Measurements from ENCODE around the gene LGALSL.

Gene LGALSL

DNA sequence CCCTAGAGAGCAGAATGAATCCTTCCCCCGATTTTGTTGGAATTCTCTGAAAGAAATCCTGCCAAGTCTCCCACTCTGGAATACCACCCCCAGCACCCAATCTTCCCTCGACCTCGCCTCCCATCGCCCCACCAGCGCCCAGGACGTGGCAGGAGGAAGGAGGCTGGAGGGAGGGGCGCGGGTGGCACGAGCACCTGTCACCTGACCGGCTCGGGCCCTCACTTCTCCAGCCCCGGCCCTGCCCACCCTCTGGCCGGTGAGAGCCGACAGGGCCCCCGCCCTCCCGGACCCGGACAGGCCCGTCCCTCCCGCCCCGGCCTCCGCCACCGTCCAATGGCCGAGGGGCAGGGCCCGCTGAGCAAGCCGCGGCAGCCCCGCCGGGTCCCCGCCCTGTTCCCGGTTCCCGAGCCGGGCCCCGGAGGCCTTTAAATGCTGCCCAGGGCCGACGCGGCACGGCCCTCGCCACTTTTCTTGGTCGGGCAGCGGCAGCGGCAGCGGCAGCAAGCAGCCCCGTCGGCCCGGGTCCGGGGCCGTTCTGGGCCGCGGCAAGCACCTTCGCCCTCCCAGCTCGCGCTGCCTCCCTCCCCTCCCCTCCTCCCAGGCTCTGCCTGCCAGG lies at the start of gene LGALSL:
TSS of gene LGALSL (plus strand) at position 393 of the 616 bp plus-strand sequence. CDS start 384 bp downstream, outside the sequence.
- no peak for DNase-seq (ENCODE audit: low read depth in 2 of 2)

DNA sequence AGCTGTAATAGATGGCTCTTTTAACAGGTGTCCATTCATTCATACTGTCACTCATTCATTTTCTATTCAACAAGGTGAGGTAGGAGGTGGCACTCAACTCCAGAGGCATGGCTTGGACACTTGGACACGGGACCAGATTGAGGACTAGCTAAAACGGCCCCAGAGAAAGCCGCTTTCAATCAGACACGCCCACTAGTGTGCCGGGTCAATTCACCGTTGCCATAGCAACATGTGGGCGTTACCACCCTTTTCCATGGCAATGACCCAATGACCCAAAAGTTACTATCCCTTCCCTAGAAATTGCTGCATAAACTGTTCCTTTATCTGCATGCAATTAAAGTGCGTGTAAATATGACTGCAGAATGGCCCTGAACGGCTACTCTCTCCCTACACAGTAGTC lies 49.2 kb upstream of the LGALSL start:
- no peak for DNase-seq (ENCODE audit: low read depth in 2 of 2)

DNA sequence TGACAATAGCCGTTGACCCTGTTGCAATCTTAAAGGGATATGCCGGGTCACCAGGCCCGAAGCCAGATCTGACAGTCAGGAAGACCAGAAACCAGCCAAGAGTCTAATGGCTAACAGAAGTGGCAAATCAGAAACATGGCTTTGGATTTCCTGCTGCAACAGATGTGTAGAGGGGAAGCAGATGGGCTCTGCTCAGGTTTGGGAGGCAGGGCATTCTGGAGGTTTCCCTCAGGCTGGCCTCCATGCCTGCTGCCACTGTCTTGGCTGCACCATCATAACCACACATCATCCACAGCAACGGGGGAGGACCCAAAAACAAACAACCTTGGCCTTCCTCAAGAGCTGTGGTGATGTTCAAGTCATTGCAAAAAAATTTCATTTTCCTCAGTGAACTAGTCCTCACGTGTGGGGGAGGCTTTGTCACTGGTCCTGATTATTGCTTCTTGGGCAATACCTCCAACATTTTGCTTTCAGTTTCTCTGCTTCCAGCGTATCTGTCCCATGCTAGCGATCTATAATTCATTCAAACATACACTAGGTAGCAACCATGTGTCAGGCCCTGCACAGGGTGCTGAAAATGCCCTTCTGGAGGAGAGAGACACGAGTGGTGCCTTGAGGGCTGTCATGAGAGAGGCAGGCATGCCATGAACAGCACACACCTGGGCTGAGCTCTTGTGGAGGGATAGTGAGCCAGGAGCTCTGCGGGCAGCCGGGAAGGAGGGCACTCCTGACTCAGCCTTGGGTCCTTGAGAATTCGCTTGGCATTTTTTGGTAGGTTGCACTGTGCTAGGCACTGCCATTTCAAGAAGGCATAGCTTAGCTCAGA lies 48.2 kb upstream of the LGALSL start:
- peak; percentile 68 to 72 for DNase-seq (ENCODE audit: low read depth in 2 of 2)

DNA sequence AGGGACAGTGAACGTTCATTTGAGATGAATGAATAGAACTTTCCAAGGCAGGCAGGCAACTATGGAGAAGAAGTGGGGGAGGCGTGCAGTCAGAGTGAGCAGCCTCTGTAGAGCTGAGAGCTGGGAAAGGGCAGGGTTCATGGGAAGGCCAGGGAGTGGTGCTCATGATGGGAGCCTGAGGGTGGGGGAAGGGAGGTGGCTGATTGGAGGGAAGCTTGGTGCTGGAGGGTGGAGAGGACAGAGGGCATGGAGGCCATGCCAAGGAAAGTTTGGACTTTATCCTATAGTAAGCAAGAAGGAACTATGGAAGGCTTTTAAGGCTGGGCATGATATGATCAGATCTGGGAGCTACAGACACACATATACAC lies 47.6 kb upstream of the LGALSL start:
- no peak for DNase-seq (ENCODE audit: low read depth in 2 of 2)

DNA sequence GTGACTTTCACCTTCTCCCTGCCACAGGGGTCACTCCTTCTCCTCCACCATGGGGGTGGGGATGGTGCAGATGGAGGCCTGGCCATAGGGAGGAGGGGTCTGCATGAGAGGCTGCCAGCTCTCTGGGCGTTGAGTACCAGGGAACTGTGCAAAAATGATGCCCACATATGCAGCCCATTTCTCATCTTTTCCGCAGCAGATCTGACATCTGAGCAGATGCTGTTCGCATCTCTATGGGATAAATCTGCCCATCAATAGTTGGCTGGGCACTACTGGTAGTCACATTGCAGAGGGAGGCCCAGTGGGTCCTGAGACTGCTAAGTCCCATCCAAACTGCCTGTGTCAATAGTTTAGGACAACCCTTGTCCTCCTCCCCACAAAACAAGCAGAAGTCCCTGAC lies 45.9 kb upstream of the LGALSL start:
- DNase-seq (ENCODE audit: low read depth in 2 of 2): no peak

DNA sequence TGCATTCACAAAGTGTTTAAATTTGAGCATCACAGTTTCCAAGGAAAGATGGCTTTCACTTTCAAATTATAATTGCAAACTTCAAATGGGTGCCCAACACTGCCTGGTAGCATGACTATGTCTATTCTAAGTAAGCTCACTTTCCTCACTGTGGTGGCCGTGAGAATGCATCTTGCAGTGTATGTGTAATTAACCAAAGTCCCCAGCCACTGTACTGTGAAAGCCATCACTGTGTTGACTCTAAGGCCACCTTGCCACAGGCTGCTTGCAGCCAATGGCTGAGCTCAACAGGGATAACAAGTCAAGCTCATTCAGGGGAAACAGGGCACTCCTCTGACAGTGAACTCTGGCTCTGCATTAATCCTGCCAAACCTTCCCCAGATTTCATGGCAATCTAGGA lies 43.3 kb upstream of the LGALSL start:
- DNase-seq (ENCODE audit: low read depth in 2 of 2): no peak

DNA sequence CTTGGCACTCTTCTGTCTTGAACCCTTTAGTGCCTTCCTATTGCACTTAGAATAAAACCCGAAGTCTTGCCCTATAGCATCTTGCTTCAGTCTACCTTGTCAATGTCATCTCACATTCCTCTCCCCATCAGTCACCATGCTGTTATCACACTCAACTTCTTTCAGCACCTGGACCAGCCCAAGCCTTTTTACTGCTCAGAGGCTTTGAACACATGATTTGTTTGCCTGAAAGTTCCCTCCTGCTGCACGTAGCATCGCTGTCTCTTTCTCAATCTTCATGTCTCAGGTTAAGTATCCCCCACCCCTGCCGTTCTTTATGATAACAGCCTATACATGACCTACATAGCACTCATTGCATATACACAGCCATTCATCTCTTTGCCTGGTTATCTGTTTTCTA lies 41.3 kb upstream of the LGALSL start:
- no peak for DNase-seq (ENCODE audit: low read depth in 2 of 2)

DNA sequence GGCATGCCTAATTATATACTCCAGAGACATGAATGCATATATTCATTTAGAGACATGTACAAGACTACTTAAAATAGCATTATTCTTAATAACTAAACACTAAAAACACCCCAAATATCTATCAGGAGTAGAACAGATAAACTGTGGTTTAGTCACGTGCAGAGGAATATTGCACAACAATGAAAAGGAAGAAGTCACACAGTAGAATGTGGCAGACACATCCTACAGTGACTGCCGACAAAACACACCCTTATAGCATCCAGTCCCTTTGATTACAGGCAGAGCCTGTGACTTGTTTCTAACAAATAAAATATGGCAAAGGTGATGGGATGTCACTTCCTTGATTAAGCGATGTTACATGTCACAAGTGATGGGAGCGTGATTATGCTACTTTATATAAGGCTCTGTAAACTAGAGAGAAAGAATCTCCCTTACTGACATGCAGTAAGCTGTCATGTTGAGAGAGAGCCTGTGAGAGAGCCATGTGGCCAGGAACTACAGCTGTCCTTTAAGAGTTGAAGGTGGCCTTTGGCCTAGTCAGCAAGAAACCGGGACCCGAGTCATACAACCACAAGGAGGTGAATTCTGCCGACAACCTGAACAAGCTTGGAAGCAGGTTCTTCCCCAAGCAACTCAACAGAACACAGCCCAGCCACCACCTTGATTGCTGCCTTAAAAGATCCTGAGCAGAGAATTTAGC lies 39.1 kb upstream of the LGALSL start:
- DNase-seq (ENCODE audit: low read depth in 2 of 2): no peak

DNA sequence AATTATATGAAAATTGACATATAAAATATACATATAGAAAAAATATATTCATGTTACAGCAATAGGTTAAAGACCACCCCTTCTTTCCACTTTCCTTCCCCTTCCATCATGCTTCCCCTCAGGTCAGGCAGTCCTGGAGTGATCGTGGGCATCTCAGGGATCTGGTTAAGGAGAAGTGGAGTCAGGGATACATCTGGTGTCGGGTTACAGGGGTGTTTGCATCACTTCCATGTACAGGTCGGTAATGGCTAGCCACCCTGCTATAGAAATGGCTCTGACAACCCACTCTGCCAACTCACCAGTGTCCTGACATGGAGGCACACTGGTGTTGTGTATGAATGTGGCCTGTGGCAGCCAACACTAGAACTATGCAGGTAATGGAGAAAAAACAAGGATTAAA lies 36.3 kb upstream of the LGALSL start:
- no peak for DNase-seq (ENCODE audit: low read depth in 2 of 2)

DNA sequence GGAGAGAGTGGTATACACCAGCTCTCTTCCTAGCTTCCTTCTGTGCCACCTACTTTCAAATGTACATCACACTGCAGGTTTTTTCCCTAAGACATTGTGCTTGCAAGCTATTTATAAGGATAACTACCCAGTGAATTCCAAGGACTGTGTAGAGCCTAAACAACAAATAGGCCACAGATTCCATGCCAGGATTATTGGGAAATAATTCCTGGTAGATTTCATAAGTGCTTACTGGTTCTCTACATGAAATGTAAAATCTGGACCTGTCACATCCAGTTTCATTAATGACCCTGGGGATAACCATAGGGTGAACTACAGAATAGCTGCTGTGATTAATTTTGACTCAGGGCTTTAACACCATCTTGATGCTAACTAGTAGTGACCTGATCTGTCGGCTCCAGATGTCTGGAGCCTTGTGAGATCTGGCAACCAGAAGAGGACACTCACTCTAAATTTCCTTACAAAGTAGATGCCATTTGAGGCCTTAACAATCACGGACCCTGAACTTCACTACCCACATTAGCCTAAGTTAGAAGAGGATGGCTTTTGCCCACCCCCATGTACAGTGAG lies 34.3 kb upstream of the LGALSL start:
- DNase-seq (ENCODE audit: low read depth in 2 of 2): no peak

DNA sequence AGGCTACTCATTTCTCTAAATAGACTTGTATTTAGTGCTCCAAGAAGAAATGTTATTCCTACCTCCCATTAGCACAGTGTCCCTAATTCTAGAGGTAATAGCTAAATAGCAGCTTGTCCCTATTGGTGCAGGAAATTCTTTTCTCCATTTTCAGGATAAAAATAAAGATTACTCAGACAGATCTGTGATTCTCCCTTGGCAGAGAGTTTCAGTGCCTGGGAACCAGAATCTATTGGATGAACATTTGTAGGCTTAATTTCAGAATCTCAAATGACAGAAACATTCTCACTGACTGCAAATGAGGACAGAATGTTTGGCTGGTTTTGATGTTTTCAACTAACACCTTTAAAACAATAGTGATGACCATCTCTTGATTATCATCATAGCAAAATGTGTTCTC lies 33.3 kb upstream of the LGALSL start:
- no peak for DNase-seq (ENCODE audit: low read depth in 2 of 2)

DNA sequence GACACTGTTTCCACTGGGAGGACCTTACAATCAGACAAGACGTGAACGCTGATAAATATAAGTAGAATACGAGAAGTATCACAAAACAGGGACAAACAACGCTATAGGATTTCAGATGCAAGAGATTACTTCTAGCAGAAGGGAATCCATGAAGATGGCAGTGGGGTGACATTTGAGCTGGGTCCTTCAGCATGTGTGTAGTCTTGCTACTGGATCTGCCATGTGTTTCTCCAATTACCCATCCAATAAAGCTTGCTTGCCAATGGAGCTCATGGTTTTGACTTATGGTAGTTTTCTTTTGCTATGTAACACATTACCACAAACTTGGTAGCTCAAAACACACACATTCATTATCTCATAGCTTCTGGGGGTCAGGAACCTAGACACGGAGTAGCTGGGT lies 32.8 kb upstream of the LGALSL start:
- no peak for DNase-seq (ENCODE audit: low read depth in 2 of 2)

DNA sequence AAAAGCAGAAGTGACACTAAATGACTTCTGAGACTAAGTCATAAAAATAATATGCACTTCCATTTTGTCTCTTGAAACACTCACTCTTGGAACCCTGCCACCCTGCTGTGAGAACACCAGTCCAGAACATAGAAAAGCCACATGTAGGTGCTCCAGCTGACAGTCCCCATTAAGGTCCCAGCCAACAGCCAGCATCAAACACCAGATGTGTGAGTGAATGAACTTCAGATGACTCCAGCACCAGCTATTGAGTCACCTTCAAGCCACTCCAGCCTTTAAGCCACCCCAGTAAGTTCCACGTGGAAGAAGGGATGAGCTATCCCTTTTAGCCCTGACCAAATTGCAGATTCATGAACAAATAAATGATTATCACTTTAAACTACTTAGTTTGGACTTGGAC lies 31.5 kb upstream of the LGALSL start:
- no peak for DNase-seq (ENCODE audit: low read depth in 2 of 2)

DNA sequence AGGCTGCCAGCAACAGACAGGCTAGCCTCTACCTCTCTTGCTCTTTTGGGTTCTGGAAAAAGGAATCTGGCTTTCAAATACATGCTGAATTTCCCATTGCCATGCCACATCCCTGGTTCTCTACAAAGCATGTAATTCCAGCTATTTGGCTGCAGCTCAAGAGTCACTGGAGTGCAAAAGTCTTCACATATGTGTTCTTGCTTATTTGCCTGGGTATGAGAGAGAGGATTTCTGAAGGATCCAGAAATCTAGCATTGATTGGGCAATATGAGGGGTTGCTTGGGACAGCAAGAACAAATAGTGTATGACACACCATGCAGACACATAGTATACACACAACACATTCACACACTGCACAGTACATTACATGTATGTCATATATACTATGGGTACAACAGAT lies 30.7 kb upstream of the LGALSL start:
- DNase-seq (ENCODE audit: low read depth in 2 of 2): no peak

DNA sequence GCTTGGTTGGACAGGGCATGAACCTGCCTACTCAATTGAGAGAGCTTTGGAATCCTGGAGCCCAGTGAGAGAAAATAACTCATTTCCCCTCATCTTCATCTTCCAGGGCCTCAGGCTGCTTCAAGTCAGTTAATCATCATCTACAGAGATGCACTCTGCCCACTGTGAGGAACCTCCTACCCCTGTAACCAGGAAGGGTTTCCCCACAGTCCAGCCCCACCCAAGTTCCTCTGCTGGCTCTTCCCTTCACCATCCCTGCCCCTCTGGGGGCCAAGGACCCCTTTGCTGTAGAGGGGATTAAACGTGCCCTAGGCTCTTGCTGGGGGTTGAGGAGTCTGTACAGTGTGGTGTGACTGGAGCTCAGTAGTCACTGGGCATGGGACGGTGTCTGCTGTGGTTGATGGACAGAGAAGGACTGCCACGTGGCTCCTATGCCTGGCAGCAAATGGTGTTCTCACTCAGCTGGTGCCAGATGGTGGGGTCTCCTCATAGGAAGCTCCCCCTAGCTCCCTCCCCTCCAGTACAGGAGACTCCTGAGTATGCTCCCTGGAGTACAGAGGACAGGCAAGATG lies 29.5 kb upstream of the LGALSL start:
- DNase-seq (ENCODE audit: low read depth in 2 of 2): no peak

DNA sequence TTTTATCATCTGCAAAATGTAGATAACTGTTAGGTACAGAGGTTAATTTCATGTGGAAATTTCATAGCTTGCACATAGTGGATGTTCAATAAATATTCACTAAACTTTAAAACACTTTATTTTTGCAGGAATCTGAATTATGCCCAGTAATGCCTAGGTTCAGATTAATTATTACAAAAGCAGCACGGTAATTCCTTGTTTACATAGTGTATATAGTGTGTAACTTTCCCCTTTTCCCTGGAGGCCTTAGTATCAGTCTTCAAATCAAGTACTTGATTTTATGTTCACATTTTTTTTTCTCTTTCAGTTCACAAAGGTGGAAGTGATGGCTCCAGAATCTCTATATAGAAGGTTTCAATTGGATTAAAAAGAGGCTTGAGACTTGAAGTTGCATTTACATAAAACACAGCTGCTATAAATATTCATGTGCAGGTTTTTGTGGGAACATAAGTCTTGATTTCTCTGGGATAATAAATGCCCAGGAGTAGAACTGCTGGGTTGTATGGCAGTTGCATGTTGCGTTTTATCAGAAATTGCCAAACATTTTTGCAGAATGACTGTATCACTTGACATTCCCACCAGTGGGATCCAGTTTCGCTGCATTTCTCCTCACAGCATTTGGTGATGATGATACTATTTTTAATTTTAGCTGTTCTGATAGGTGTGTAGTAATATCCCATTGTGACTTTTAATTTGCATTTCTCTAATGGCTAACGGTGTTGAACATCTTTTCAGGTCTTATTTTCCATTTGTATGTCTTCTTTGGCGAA lies 27.6 kb upstream of the LGALSL start:
- peak; percentile 13 to 15 for DNase-seq (ENCODE audit: low read depth in 2 of 2)

DNA sequence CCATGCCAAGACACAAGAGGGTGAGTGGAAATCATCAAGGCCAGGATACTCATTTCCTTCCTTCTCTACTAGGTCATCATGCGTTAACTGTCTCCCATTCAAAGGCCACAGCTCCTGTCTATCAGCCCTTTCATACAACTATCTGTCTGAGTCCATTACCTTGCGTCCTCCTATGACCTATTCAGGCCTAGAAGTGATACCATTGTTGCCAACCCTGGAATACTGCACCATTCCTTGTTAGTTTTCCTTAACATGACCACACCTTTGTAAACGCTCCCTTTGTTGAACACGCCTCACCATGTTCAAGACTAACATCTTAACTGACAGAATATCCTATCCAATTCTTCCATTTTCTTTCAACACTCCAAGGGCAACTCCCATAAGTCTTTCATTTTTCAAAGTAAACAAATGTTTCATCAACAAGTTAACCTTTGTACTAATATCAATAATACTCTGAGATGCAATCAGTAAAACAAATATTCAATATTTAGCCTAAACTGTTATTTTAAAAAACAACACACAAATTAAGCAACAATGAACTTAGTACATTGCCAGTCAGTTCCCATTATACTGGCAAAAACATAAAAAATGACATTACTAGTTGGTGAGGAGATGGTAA lies 19.8 kb upstream of the LGALSL start:
- no peak for DNase-seq (ENCODE audit: low read depth in 2 of 2)

DNA sequence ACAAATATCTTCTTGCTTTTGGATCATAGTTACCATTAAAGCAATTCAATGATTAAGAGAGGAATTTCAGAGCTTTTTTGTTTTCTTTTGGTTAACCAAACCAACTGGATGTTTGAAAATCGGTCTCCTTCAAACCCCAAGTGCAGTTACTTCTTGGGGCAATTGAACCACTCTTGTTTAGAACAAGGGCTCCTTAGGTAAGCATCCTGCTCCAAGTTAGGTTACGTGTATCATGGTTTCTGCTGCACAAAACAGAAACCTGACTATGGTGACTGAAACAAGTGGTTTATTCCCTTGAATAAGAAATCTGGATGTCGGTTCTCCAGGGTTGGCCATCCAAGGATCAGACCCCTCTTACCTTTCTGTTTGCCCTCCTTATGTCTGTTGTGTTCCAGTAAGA lies 16.1 kb upstream of the LGALSL start:
- DNase-seq (ENCODE audit: low read depth in 2 of 2): no peak

DNA sequence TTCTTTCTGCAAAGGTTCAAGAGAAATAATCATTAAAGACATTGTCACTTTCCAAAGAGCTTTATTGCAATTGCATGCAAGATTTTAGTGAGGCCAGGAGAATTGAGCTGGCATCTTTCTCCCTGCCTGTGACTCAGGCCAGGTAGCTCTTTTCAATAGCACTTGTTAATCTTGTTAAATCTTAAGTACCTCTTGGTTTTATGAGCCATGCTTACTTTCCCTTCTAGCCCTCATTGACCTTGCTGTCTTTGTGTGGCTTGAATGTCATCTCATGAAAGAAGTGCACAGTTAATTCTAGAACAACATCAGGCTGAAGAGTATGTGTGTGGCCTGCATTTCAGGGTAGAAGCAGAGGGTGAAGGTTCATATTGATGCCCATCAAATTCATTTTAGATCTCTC lies 14.8 kb upstream of the LGALSL start:
- no peak for DNase-seq (ENCODE audit: low read depth in 2 of 2)

DNA sequence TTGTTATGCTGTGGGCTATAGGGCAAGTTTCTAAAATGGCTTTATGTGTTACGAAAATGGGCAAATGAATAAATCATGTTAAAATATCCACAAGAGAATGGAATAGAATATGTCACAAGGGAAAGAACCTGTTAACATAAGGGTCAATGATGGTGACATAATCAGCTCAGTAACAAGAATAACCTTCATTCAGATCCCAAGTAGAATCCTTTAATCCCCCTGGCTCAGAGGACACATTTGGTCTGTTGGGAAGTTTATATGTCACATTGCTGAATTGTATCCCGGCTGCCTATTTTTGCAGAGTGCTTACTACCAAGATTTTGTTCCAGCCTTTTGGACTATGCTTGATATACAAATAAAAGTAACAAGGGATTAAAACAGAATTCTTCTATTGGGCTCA lies 13.1 kb upstream of the LGALSL start:
- DNase-seq (ENCODE audit: low read depth in 2 of 2): no peak

DNA sequence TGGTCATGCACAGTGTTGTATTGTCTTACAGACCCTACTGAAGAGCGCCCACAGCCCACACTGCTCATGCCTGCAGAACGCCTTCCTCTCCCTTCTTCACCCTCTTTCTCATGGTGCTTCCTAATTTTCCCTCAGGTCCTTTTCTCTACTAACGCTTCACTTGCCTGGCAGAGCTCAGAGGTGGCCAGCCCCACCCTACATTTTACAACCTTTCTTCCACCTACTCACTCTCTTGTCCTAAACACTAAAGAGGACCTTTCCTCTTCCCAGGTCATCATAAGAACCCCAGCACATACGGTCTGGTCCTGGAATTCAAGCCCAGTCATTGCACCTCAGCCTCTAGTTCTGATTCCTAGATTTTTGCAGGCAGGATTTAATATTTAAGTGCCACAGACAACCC lies 11.7 kb upstream of the LGALSL start:
- no peak for DNase-seq (ENCODE audit: low read depth in 2 of 2)
